Neuronal stem cell (in vitro differentiated cells): Measurements from ENCODE around the gene B3GALT5.

Experiments
- DNase-seq: peaks from one replicate; pipeline ENCODE4 v3.0.0-alpha.2; 2013; ENCODE audit warnings: low spot score
- H2AFZ ChIP-seq: one replicate; pipeline ENCODE4 v1.6.1; 2013; ENCODE audit warnings: mild to moderate bottlenecking, low read length, inconsistent platforms
- H2AK5ac ChIP-seq: 2 replicates; pipeline ENCODE4 v1.6.1; 2013; ENCODE audit warnings: low read depth, mild to moderate bottlenecking, inconsistent platforms, low read length, moderate library complexity, mixed read lengths
- H2BK120ac ChIP-seq: 2 replicates; pipeline ENCODE4 v1.6.1; 2013; ENCODE audit warnings: low read depth, mild to moderate bottlenecking, inconsistent platforms, low read length, moderate library complexity, mixed read lengths
- H2BK12ac ChIP-seq: one replicate; pipeline ENCODE4 v1.6.1; 2013; ENCODE audit warnings: low read length, inconsistent platforms
- H2BK15ac ChIP-seq: 2 replicates; pipeline ENCODE4 v1.6.1; 2013; ENCODE audit warnings: mild to moderate bottlenecking, low read length, inconsistent platforms, mixed read lengths
- H2BK5ac ChIP-seq: one replicate; pipeline ENCODE4 v1.6.1; 2013; ENCODE audit warnings: inconsistent platforms, mild to moderate bottlenecking, low read length, moderate library complexity
- H3K14ac ChIP-seq: one replicate; pipeline ENCODE4 v1.6.1; 2013; ENCODE audit warnings: low read length, inconsistent platforms
- H3K18ac ChIP-seq: 2 replicates; pipeline ENCODE4 v1.6.1; 2013; ENCODE audit warnings: low read length, inconsistent platforms
- H3K23ac ChIP-seq: 2 replicates; pipeline ENCODE4 v1.6.1; 2013; ENCODE audit warnings: low read depth, mild to moderate bottlenecking, mixed read lengths, low read length, inconsistent platforms; ENCODE audit not compliant: poor library complexity
- H3K27ac ChIP-seq: replicated peaks from 3 replicates; pipeline ENCODE4 v1.5.1; 2013; ENCODE audit warnings: low read length, inconsistent platforms
- H3K27me3 ChIP-seq, 3 experiments: 2 replicates each; pipeline ENCODE4 v1.6.1; 2013; ENCODE audit warnings: low read length in 3 of 3, mild to moderate bottlenecking in 2 of 3, inconsistent platforms in 1 of 3, low read depth in 1 of 3, mixed read lengths in 1 of 3, moderate library complexity in 1 of 3; ENCODE audit not compliant: control insufficient read depth in 3 of 3, insufficient read depth in 3 of 3
- H3K36me3 ChIP-seq, 2 donors: replicated peaks in 1 of 2; 2 replicates each; pipeline ENCODE4 v1.6.1; 2013; ENCODE audit warnings: low read length in 2 of 2; ENCODE audit not compliant: control insufficient read depth in 2 of 2, insufficient read depth in 2 of 2
- H3K4ac ChIP-seq: 2 replicates; pipeline ENCODE4 v1.6.1; 2013; ENCODE audit warnings: inconsistent platforms, mild to moderate bottlenecking, low read length, moderate library complexity
- H3K4me1 ChIP-seq, 2 donors: 1 replicate in 1 of 2; 2 replicates in 1 of 2; pipeline ENCODE4 v1.6.1; 2013; ENCODE audit warnings: low read length in 2 of 2, low read depth in 1 of 2; ENCODE audit not compliant: control insufficient read depth in 2 of 2, insufficient read depth in 1 of 2
- H3K4me2 ChIP-seq: one replicate; pipeline ENCODE4 v1.6.1; 2013; ENCODE audit warnings: mild to moderate bottlenecking, low read length, inconsistent platforms; ENCODE audit not compliant: insufficient read depth, poor library complexity, severe bottlenecking
- H3K4me3 ChIP-seq, 2 donors: 2 replicates each; pipeline ENCODE4 v1.5.1; 2013; ENCODE audit warnings: low read length in 2 of 2, mild to moderate bottlenecking in 2 of 2, inconsistent platforms in 1 of 2, moderate library complexity in 1 of 2
- H3K79me1 ChIP-seq: one replicate; pipeline ENCODE4 v1.6.1; 2013; ENCODE audit warnings: low read depth, mild to moderate bottlenecking, inconsistent platforms, low read length, moderate library complexity
- H3K9ac ChIP-seq: one replicate; pipeline ENCODE4 v1.6.1; 2013; ENCODE audit warnings: mild to moderate bottlenecking, low read depth, low read length, inconsistent platforms; ENCODE audit not compliant: poor library complexity
- H3K9me3 ChIP-seq, 2 donors: replicated peaks in 1 of 2; 2 replicates each; pipeline versions ENCODE3 to v1.6.1; 2013; ENCODE audit warnings: low read length in 2 of 2, mild to moderate bottlenecking in 2 of 2, inconsistent platforms in 1 of 2, low read depth in 1 of 2, mixed read lengths in 1 of 2, moderate library complexity in 1 of 2; ENCODE audit not compliant: control insufficient read depth in 2 of 2, insufficient read depth in 1 of 2
- H4K8ac ChIP-seq: one replicate; pipeline ENCODE4 v1.6.1; 2013; ENCODE audit warnings: low read depth, mild to moderate bottlenecking, inconsistent platforms, low read length, moderate library complexity
- H4K91ac ChIP-seq: one replicate; pipeline ENCODE4 v1.6.1; 2013; ENCODE audit warnings: low read length, low read depth, mild to moderate bottlenecking, inconsistent platforms; ENCODE audit not compliant: poor library complexity
- WGBS, 2 donors: extraction: QIAGEN DNeasy Blood & Tissue Kit; methylation state at CpG; one replicate each; pipeline ENCODE4 v1.1.7; 2013; ENCODE audit warnings: missing lambda C conversion rate in 2 of 2, mixed read lengths in 1 of 2; ENCODE audit not compliant: insufficient read length in 2 of 2, insufficient replicate concordance in 1 of 2; ENCODE audit errors: extremely low coverage in 2 of 2; 5-methylcytosine and 5-hydroxymethylcytosine counted together

The B3GALT5 gene

GRCh38 chr21:39633770-39634181 is 21.0 kb downstream of the B3GALT5 start:
- Histone ChIP-seq H3K14ac (no peak overlapping the region), H4K91ac (no peak overlapping the region), H2AFZ (no peak overlapping the region), H3K9ac (no peak overlapping the region), H2BK120ac (no peak overlapping the region), H3K79me1 (no peaks in the 10 kb centered on the region), H3K4me3 (no peak overlapping the region), H4K8ac (no peak overlapping the region), H3K27me3 (no peaks in the 10 kb centered on the region), H2AK5ac (no peak overlapping the region), H3K4me2 (no peak overlapping the region), H3K4me1 (peaks cover 3 to 16% of the 10 kb centered on the region in 2 donors), H3K18ac (no peak overlapping the region), H3K23ac (no peak overlapping the region), H3K4ac (no peak overlapping the region), H2BK15ac (no peak overlapping the region), H3K9me3 (no peaks in the 10 kb centered on the region), H3K27ac (no peak overlapping the region), H2BK5ac (no peak overlapping the region), H2BK12ac (no peak overlapping the region), H3K36me3 (no peaks in the 10 kb centered on the region)
- no CpG with 5 or more reads among the region's 5 CpGs for WGBS, 2 donors
- no peak for DNase-seq

GRCh38 chr21:39634507-39634906 is 21.8 kb downstream of the B3GALT5 start:
- Histone ChIP-seq H3K79me1 (no peaks in the 10 kb centered on the region), H3K4me2 (no peak overlapping the region), H2AK5ac (no peak overlapping the region), H3K27ac (no peak overlapping the region), H3K4me1 (peaks cover 3 to 19% of the 10 kb centered on the region in 2 donors), H3K9ac (no peak overlapping the region), H2BK120ac (peak overlapping the region; percentile 2), H3K23ac (no peak overlapping the region), H2BK5ac (no peak overlapping the region), H3K27me3 (no peaks in the 10 kb centered on the region), H4K8ac (no peak overlapping the region), H3K4me3 (no peak overlapping the region), H4K91ac (no peak overlapping the region), H2BK15ac (no peak overlapping the region), H3K4ac (no peak overlapping the region), H3K36me3 (no peaks in the 10 kb centered on the region), H3K14ac (no peak overlapping the region), H3K9me3 (no peaks in the 10 kb centered on the region), H3K18ac (no peak overlapping the region), H2AFZ (no peak overlapping the region), H2BK12ac (no peak overlapping the region)
- WGBS, 2 donors = no CpG with 5 or more reads among the region's 10 CpGs
- no peak for DNase-seq

DNA sequence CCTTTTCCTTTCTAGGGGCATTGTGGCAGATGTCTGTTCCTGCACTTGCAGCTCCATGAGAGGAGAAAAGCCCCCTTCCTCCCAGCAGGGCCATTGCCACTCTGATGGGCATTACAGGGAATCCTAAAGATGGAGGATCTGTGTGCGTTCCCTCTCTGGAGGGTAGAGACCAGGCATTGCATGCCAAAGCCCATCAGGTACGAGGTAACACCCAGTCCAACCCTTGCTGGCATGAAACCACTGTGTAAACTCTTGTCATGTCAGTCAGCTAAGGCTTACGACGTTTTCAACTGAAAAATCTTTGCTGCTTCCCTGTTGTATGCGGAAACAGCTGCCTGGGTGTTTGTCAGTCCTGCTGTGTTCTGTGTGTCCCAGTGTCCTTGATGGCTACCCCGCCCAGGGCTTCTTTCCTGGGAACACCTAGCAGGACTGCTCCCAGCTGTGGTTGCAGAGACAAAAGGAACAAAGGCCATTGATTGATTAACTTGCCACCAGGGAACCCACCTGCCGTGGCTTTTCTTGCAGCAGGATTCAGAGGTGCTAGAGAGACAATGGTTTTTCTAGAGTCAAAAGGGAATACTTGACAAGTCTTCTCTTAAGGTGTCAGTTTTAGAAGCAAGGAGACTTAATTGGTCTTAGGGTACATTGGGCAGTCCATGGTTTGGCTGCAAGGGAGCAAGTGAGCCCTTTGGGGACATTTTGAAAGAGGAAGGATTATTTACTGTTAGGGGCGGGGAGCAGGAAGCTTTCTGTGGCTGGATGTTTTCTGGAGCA is 24.6 kb downstream of the B3GALT5 start:
- no peak overlapping the region for H3K14ac ChIP-seq
- no peak overlapping the region for H3K18ac ChIP-seq
- H3K4ac ChIP-seq = no peak overlapping the region
- H2BK15ac ChIP-seq = no peak overlapping the region
- H2BK5ac ChIP-seq = no peak overlapping the region
- no peaks in the 10 kb centered on the region for H3K79me1 ChIP-seq
- H2BK12ac ChIP-seq = no peak overlapping the region
- no peak overlapping the region for H2AFZ ChIP-seq
- no peak overlapping the region for H2BK120ac ChIP-seq
- H3K4me3 ChIP-seq = no peak overlapping the region
- no peak overlapping the region for H3K9ac ChIP-seq
- H3K23ac ChIP-seq = no peak overlapping the region
- H4K91ac ChIP-seq = no peak overlapping the region
- no peaks in the 10 kb centered on the region for H3K27me3 ChIP-seq
- H4K8ac ChIP-seq = no peak overlapping the region
- H2AK5ac ChIP-seq = peak overlapping the region; percentile 12
- H3K27ac ChIP-seq = peak overlapping the region; percentile 34
- no peaks in the 10 kb centered on the region for H3K36me3 ChIP-seq
- DNase-seq = no peak
- no peaks in the 10 kb centered on the region for H3K9me3 ChIP-seq
- H3K4me1 ChIP-seq = peaks cover 3 to 18% of the 10 kb centered on the region in 2 donors
- no CpG with 5 or more reads among the region's 8 CpGs for WGBS, 2 donors
- H3K4me2 ChIP-seq = no peak overlapping the region

GRCh38 chr21:39637971-39638240 is 25.2 kb downstream of the B3GALT5 start:
- H3K36me3 ChIP-seq = no peaks in the 10 kb centered on the region
- DNase-seq = no peak
- H3K27me3 ChIP-seq = no peaks in the 10 kb centered on the region
- H4K8ac ChIP-seq = peak overlapping the region; percentile 57
- no peak overlapping the region for H4K91ac ChIP-seq
- H2AFZ ChIP-seq = no peak overlapping the region
- H2BK15ac ChIP-seq = peak overlapping the region; percentile 11
- peak overlapping the region; percentile 88 for H3K18ac ChIP-seq
- no peaks in the 10 kb centered on the region for H3K9me3 ChIP-seq
- no peaks in the 10 kb centered on the region for H3K79me1 ChIP-seq
- H3K9ac ChIP-seq = peak overlapping the region; percentile 60
- H3K14ac ChIP-seq = no peak overlapping the region
- no peak overlapping the region for H2BK5ac ChIP-seq
- peak overlapping the region; percentile 12 for H2AK5ac ChIP-seq
- H3K4me3 ChIP-seq = no peak overlapping the region
- no peak overlapping the region for H3K23ac ChIP-seq
- WGBS, 2 donors = no CpG with 5 or more reads among the region's 5 CpGs
- H2BK12ac ChIP-seq = no peak overlapping the region
- no peak overlapping the region for H3K4me2 ChIP-seq
- no peak overlapping the region for H3K4ac ChIP-seq
- peak overlapping the region; percentile 34 for H3K27ac ChIP-seq
- H2BK120ac ChIP-seq = no peak overlapping the region
- peaks cover 3 to 18% of the 10 kb centered on the region in 2 donors for H3K4me1 ChIP-seq
